GM18858 (cell line): ENCODE results near the gene FIGN.

ENCODE experiments used
- ATAC-seq: cut with Tn5 transposase; IDR thresholded peaks from one replicate; pipeline ENCODE4 v1.9.1; 2021; ENCODE audit not compliant: unreplicated experiment

The FIGN gene

DNA sequence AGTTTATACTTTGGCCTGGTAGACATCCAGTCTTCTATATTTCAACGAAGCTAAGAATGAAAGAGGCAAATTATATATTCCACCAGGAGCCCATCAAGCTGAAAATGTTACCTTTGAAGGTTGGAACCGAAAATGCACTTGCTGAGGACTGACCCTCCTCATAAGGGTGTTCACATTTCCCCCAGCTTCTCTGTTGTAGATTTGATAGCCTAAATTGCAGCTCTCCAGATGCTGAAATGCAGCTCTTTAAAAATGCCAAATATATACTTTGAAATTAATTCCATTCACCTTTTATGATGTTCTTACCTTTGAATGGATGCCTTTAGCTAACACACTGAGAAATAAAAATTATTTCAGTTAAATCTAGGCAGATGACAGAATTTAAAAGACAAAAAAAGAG lies 1.8 kb upstream of the FIGN start:
- ATAC-seq, result no peak

GRCh38 chr2:163737190-163737439 lies 1.3 kb upstream of the FIGN start:
- ATAC-seq, result no peak

DNA sequence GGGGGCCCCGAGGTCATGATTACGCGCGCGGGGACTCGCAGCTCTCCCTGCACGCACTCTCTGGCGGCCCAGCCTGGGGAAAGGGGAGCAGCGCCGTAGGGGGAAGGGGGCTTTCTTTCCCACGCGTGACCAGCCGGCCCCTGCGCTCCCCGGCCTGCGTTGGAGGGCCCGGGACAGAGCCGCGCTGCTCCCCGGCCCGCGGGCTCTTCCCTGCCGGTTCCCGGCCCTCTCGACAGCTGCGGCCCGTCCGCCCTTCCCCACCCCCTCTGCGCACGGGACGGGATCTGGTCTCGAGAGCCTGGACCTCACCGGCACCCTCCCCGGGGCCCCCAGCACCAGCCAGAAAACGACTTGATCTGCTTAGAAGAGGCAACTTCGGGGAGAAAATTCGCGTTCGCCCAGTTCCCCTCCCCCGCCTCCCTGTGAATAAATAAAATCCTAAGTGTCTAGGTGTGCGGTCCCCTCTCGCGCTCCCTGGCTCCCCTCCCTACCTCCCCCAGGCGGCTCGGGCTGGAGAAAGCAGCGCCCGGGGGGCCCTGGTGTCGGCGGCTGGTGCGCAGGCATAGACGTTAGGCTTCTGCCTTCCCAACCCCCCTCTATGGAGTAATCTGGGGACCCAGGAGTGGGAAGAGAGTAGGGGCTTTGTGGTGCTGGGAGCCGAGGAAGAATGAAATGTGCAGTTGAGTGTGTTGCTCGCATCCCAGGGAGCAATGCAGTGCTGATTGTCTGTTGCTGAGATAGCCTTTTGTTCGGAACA lies 803 bp upstream of the FIGN start:
- no peak for ATAC-seq

DNA sequence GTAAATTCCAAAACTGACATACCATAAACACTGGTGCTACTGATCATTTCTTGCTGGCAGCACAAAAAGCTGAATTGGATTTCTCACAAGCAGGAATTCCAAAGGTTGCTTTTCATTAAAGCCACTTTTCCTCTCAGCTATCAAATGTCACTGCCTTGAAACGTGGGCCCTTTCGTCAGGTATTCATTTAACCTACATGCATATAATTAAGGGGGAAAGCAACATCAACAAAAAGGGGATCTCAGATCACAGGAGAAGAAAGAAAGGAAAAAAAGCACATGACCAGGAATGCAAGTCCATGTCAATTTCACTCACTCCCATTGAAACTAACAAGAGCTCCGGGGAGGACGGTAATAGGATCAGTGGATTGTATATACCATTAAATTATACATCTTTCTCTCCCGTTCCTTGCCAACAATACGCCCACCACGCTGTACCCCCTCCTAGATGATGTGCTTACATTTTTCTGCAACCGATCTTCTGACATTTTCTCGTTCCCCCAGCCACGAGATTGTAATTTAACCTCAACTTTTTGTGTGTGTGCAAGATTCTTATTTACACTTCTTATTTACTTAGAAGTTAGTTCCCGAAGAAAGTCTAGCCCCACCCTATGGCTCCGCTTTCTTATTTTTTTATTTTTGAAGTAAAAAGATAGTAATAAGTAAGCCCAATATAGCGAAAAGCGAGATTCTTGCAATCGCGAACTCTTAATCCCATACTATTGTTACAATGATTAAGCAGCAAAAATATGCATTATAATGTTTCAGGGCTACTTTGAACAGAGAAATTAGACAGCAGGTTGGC lies 725 bp downstream of the FIGN start:
- no peak for ATAC-seq

DNA sequence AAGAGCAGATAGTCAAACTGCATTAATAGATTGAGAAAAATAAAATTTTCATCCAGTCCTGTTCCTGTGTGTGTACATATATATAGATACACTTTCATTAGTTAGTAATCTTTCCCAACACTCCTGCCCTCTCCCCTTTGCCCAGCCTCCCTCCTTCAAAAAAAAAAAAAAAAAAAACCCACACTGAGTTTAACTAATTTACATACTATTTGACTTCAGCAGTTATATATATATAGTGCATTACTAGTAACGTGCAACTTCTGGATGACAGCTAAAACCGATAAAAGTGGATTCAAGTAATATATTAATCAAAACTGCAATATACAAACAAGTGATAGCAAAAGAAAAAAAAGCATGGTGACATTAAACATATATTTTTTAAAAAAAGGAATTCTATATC lies 1.4 kb downstream of the FIGN start:
- no peak for ATAC-seq

GRCh38 chr2:163733956-163734355 lies 1.9 kb downstream of the FIGN start:
- ATAC-seq, result no peak

- ATAC-seq, result no peak
Observed at GRCh38 chr2:163733301-163733938, 2.4 kb downstream of the FIGN start.

- ATAC-seq, result no peak
Observed at GRCh38 chr2:163732727-163733126, 3.1 kb downstream of the FIGN start.

GRCh38 chr2:163731735-163732134 lies 4.1 kb downstream of the FIGN start:
- ATAC-seq, result no peak

DNA sequence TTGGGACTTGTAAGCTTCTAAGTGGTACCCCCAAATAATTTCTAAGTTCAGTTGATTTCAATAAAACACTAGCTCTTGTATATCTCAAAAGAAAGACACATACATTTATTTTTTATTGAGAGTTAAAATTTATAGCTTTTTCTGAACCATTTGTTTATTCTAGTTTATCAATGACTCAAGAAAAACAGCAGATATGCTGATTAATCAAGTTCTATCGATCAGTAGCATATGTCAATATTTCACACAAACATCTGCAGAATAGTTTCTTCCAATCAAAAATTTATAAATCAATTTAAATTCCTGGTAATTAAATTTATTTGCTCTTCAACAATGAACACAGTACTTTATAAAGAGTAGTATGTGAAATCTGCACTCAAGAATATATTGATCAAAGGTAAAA lies 5.3 kb downstream of the FIGN start:
- no peak for ATAC-seq

GRCh38 chr2:163729636-163730273 lies 6.1 kb downstream of the FIGN start:
- ATAC-seq, result no peak

DNA sequence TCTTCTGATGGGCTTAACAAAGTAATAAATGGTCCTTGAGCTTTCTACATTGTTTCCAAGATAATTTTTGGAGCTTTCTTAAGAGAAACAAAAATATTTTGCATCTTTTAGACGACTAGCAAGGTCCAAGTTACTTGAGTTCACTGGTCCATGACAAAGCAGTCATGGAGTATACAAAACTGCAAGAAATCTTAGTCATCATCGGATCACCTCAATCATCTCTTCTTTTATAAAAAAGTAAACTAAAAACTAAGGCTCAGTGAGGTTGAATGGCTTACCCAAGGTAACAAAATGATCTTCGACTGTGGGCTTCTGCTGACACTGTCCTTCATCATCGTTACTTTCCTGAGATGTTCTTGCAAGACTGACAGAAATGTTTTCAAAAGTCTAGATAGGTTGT lies 11.9 kb downstream of the FIGN start:
- ATAC-seq, result no peak

- no peak for ATAC-seq
Observed at GRCh38 chr2:163723348-163723747, 12.5 kb downstream of the FIGN start.

GRCh38 chr2:163719331-163719730 lies 16.5 kb downstream of the FIGN start:
- ATAC-seq, result no peak

GRCh38 chr2:163717993-163718680 lies 17.7 kb downstream of the FIGN start:
- no peak for ATAC-seq

DNA sequence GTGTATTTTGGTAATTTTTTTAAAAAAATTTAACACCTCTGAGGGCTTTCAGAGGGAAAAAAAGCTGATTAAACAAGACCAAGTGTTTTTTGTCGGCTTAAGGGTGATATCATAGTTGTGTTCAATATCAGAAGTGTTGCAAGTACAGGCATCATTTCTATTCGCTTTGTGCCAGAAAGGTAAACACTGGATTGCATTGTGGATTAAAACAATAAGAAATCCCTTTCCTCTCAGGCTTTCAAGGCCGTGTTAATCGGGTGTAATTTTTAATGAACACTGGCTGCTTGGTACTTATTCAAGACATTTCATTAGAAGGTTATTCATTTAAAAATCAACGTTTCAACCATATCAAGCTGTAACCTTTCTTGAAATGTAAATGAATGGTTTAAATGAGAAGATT lies 18.3 kb downstream of the FIGN start:
- no peak for ATAC-seq

DNA sequence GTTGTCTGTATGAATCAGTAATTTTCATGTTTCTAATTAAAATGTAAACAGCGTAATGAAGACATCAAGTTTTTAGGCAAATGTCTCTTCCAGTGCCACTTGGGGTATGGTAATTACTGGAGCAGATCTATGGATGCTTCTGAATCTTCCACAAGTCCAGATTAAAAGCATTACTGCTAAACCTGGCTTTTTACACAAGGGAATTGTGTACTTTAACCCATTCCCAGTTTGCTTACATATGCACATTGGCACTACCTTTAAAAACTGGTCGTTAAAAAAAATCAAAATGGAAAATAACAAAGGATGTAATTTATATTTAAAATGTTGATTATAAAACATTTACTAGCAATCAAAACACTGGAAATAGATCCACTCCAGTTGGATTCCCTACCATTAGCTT lies 19.7 kb downstream of the FIGN start:
- no peak for ATAC-seq

GRCh38 chr2:163715668-163716067 lies 20.1 kb downstream of the FIGN start:
- ATAC-seq, result no peak

DNA sequence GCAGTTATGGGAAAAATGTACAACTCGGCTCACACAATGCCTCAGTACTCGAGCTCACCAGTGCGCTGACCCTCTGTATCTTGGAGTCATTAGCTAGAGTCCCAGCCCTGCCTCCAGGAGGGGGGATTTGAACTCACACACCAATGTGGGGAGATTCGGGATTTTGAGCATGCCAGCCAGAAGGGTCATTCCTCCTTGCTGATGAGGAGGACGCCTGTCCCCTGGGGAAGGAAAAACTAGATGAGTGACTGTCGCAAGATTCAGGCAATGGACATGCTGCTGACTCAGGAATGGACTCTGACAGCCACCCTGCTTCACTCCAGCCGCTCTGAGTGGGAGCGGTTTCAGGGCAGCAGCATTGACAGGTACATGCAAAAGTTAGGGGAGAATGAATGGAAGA lies 20.6 kb downstream of the FIGN start:
- no peak for ATAC-seq

DNA sequence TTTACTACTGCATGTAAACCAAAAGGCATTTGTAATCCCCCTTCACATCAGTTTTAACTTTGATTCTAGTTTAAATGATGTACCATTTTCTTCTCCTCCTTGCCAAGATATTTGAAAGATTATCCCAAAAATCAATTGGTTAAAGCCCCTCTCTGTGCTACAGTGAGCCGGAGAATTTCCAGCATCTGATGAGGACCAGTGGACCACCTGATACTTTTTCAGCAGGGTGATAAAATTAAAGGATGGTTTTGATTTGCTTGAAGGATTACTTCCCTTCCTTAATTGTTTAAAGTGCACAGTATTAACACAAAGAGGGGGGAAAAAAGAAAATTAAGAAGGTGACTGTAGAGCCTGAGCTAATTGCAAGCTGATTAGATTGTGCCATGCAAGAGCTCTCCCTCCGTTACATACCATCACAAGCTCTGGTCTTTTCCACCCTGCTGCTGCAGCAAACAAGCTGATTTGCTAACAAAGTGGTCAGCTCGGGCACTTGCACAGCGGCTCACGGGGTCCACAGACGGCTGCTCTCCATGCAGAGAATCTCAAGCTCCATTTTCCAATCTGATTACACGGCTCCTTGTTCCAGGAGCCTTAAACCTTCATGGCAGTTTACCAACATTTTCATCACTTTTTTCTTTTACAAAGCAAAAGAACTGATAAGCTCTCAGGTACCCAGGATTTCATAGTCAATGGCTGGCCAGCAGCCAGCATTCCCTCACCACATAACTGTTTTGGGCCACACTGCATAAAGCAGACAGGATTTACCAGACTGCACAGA lies 22.1 kb downstream of the FIGN start:
- no peak for ATAC-seq

GRCh38 chr2:163711699-163712098 lies 24.1 kb downstream of the FIGN start:
- no peak for ATAC-seq
